K562 (cell line): ENCODE data around the gene APOLD1. TPM values are rescaled to one million over a fixed set of nuclear protein-coding genes. Genes with fewer than 3 reads are reported as not detected.
A peak's percentile ranks its signal among the peaks of the same experiment; 100 is the strongest.

Source experiments
- ATAC-seq: fragments of 200-7000 bp; cut with Tn5 transposase; 3 replicates; pipeline ENCODE4 v1.9.1; 2020; ENCODE audit warnings: moderate library complexity
- BruUV-seq: library from RNA; stranded (reverse); fragments of 400-500 nt; replicated peaks from 2 replicates; lab custom pipeline; 2021; lab: Mats Ljungman, UMichigan
- CTCF ChIA-PET: fragments of 300-600 bp; formaldehyde crosslinking; extraction: SDS; loops from one replicate; lab custom pipeline; 2021; ENCODE audit warnings: low intra/inter-chr PET ratio; lab: Yijun Ruan, JAX
- POLR2A ChIA-PET: fragments of 300-600, 350-650 bp; sonication (Branson Sonifier 250); formaldehyde crosslinking; extraction: SDS; loops from one replicate; lab custom pipeline; 2021; ENCODE audit warnings: antibody characterized with exemption, inconsistent platforms; lab: Yijun Ruan, JAX
- DNase-seq, 4 experiments: peaks; one replicate each; pipeline versions ENCODE4 v3.0.0 to v3.0.0-alpha.2; 2011 to 2018; ENCODE audit warnings: low spot score in 3 of 4, mixed read lengths in 3 of 4; ENCODE audit errors: extremely low read depth in 1 of 4
- FAIRE-seq: peaks from 2 replicates; lab custom pipeline; 2011; peaks lifted over from hg19 to GRCh38; lab: Jason Lieb, UNC
- H2AFZ ChIP-seq: 2 replicates; pipeline ENCODE4 v1.6.0; 2011; ENCODE audit warnings: low read depth, low read length, control low read depth, inconsistent platforms
- H3K27ac ChIP-seq: fragments of 200-600 bp; 3 replicates; pipeline ENCODE4 v1.8.0; 2011; ENCODE audit warnings: low read depth, mild to moderate bottlenecking, control low read depth, inconsistent platforms, low read length, moderate library complexity, mixed read lengths; ENCODE audit errors: extremely low read depth
- H3K27me3 ChIP-seq, 2 experiments: fragments of 300-600 bp in 1 of 2; 2 replicates in 1 of 2; 3 replicates in 1 of 2; pipeline versions ENCODE4 v1.6.0 to v1.8.0; 2011; ENCODE audit warnings: inconsistent platforms in 2 of 2, low read length in 2 of 2, mild to moderate bottlenecking in 1 of 2, mixed read lengths in 1 of 2, moderate library complexity in 1 of 2; ENCODE audit not compliant: control insufficient read depth in 2 of 2, insufficient read depth in 2 of 2
- H3K36me3 ChIP-seq: fragments of 300-600 bp; 3 replicates; pipeline ENCODE4 v1.8.0; 2011; ENCODE audit warnings: mild to moderate bottlenecking, low read length, inconsistent platforms; ENCODE audit not compliant: control insufficient read depth, insufficient read depth
- H3K4me1 ChIP-seq, 2 experiments: fragments of 200-600 bp in 1 of 2; replicated peaks in 1 of 2; 2 replicates in 1 of 2; 3 replicates in 1 of 2; pipeline versions ENCODE4 v1.5.1 to v1.8.0; 2011; ENCODE audit warnings: inconsistent platforms in 2 of 2, low read length in 2 of 2, mild to moderate bottlenecking in 1 of 2, mixed read lengths in 1 of 2, moderate library complexity in 1 of 2; ENCODE audit not compliant: control insufficient read depth in 2 of 2, insufficient read depth in 2 of 2
- H3K4me2 ChIP-seq: 2 replicates; pipeline ENCODE4 v1.6.1; 2011; ENCODE audit warnings: low read length, control low read depth, inconsistent platforms, mixed read lengths; ENCODE audit not compliant: insufficient read depth
- H3K4me3 ChIP-seq: fragments of 200-600 bp; sonication (generic), shearing (Covaris generic); 2 replicates; pipeline ENCODE4 v1.5.1; 2016; ENCODE audit warnings: control low read depth, inconsistent platforms
- H3K79me2 ChIP-seq: fragments of 200-600 bp; 3 replicates; pipeline ENCODE4 v1.8.0; 2011; ENCODE audit warnings: low read length, inconsistent platforms; ENCODE audit not compliant: control insufficient read depth, insufficient read depth
- H3K9ac ChIP-seq, 2 experiments: 2 replicates each; pipeline versions ENCODE4 v1.6.0 to v1.6.1; 2011; ENCODE audit warnings: low read depth in 2 of 2, low read length in 2 of 2, control low read depth in 1 of 2, inconsistent platforms in 1 of 2, mild to moderate bottlenecking in 1 of 2, mixed read lengths in 1 of 2; ENCODE audit not compliant: insufficient read depth in 1 of 2
- H3K9me1 ChIP-seq: one replicate; pipeline ENCODE4 v1.6.0; 2011; ENCODE audit warnings: inconsistent platforms, mild to moderate bottlenecking, low read length, moderate library complexity; ENCODE audit not compliant: control insufficient read depth, insufficient read depth
- H3K9me3 ChIP-seq: replicated peaks from 2 replicates; pipeline ENCODE4 v1.5.1; 2011; ENCODE audit warnings: low read depth, low read length, inconsistent platforms; ENCODE audit not compliant: control insufficient read depth, insufficient read depth
- H4K20me1 ChIP-seq: replicated peaks from 2 replicates; pipeline ENCODE4 v1.6.1; 2011; ENCODE audit warnings: low read length, inconsistent platforms, mixed read lengths; ENCODE audit not compliant: control insufficient read depth, insufficient read depth
- C11orf30 ChIP-seq: fragments of 450-650 bp; IDR thresholded peaks from 2 replicates; pipeline ENCODE4 v1.6.1; 2016; ENCODE audit warnings: low read depth, mild to moderate bottlenecking
- EWSR1 ChIP-seq: fragments of 450-650 bp; IDR thresholded peaks from 2 replicates; pipeline ENCODE4 v1.6.1; 2018; ENCODE audit warnings: borderline replicate concordance, mild to moderate bottlenecking, low read depth, moderate library complexity; ENCODE audit not compliant: partially characterized antibody
- EZH2 ChIP-seq: IDR thresholded peaks from 2 replicates; pipeline ENCODE4 v1.6.1; 2012; ENCODE audit warnings: low read depth, mild to moderate bottlenecking, inconsistent platforms, low read length, borderline replicate concordance
- MAFF ChIP-seq: IDR thresholded peaks from 2 replicates; pipeline ENCODE4 v1.6.1; 2012; ENCODE audit warnings: low read length, improper control_type of control experiment
- MAFG ChIP-seq: fragments of 450-650 bp; conservative IDR thresholded peaks from 2 replicates; pipeline ENCODE4 v1.6.1; 2016; ENCODE audit warnings: missing genetic modification characterization, missing compliant biosample characterization
- RAD21 ChIP-seq, 2 experiments: fragments of 250-450 bp in 1 of 2; fragments of 450-650 bp in 1 of 2; sonication (Bioruptor Pico) in 1 of 2; formaldehyde crosslinking in 1 of 2; IDR thresholded peaks in 1 of 2; conservative IDR thresholded peaks in 1 of 2; 2 replicates each; pipeline versions ENCODE4 v1.4.0 to v1.8.0; 2020 to 2022; ENCODE audit warnings: mild to moderate bottlenecking in 2 of 2, moderate library complexity in 1 of 2
- ZNF384 ChIP-seq: IDR thresholded peaks from 2 replicates; pipeline ENCODE4 v1.6.1; 2012; ENCODE audit warnings: low read depth, low read length, improper control_type of control experiment
- WGBS: fragments of 100-300 bp; shearing (Covaris generic); methylation state at CpG from one replicate; pipeline ENCODE4 v1.1.6; 2016; ENCODE audit warnings: low coverage, mixed read lengths; ENCODE audit not compliant: insufficient coverage; ENCODE audit errors: missing lambda C conversion rate; 5-methylcytosine and 5-hydroxymethylcytosine counted together
- in situ Hi-C: fragments of 300-500 bp; cut with MboI; formaldehyde crosslinking; loops from 4 replicates; pipeline ENCODE4 v1.15.0; 2018; ENCODE audit warnings: inconsistent platforms, mixed read lengths
- intact Hi-C: fragments of 100-400 bp; cut with micrococcal nuclease; formaldehyde crosslinking; loops from 2 replicates; pipeline ENCODE4 v1.14.2; 2022
- polyA plus RNA-seq, 8 experiments: library from polyadenylated mRNA; depleted of rRNA in 4 of 8; stranded (reverse) in 5 of 8; unstranded in 3 of 8; fragments of >200 nt; fragmentation: Nextera tagmentation in 2 of 8; fragmentation: Illumina TruSeq in 1 of 8; extraction: Ambion mirVana in 2 of 8; extraction: Trizol in 1 of 8; gene quantifications; 2 replicates each; pipeline versions ENCODE4 v1.2.1 to v1.2.3, GENCODE V29; 2011 to 2014; ENCODE audit warnings: inconsistent platforms in 1 of 8, missing spikeins in 1 of 8
- total RNA-seq, 7 experiments: library from RNA; depleted of rRNA in 6 of 7; stranded (reverse); fragments of >200 nt in 6 of 7; fragmentation: Illumina TruSeq in 2 of 7; extraction: Trizol in 2 of 7; gene quantifications; 2 replicates each; pipeline versions ENCODE4 v1.2.1 to v1.2.3, GENCODE V29; 2011 to 2021; ENCODE audit warnings: low replicate concordance in 1 of 7
- TF ChIP-seq, protein P1 (sequence below), 2 experiments: fragments of 250-450 bp in 1 of 2; fragments of 450-650 bp in 1 of 2; sonication (Bioruptor Pico) in 1 of 2; IDR thresholded peaks; 2 replicates each; pipeline versions ENCODE4 v1.6.1 to v1.8.0; 2016 to 2021; ENCODE audit warnings: mild to moderate bottlenecking in 2 of 2, moderate library complexity in 2 of 2, missing compliant biosample characterization in 1 of 2, missing genetic modification characterization in 1 of 2
- TF ChIP-seq, protein P2 (sequence below): fragments of 450-650 bp; formaldehyde crosslinking; IDR thresholded peaks from 2 replicates; pipeline ENCODE4 v1.4.0; 2020; ENCODE audit warnings: mild to moderate bottlenecking, moderate library complexity

APOLD1 gene
- total and polyA plus RNA-seq, 9 of the 15 experiments (the other 6 are each of a cell fraction or from before 2014, with no cell fraction given), result 0.28 to 1.1 (median 0.61) TPM

- Histone ChIP-seq H3K9me1 (no peaks in the 10 kb centered on the region), H3K27me3 (no peaks in the 10 kb centered on the region), H3K4me3 (no peak overlapping the region), H3K9ac (peak overlapping the region in 1 of 2 experiments; percentile 10; a peak in 2 of 4 replicates), H3K9me3 (no peaks in the 10 kb centered on the region), H3K27ac (peak overlapping the region; percentile 43; the same call in 1 of the 3 replicates), H3K79me2 (no peaks in the 10 kb centered on the region; the same call in 2 of the 3 replicates), H4K20me1 (no peaks in the 10 kb centered on the region), H2AFZ (peak overlapping the region; percentile 80), H3K36me3 (no peaks in the 10 kb centered on the region; the same call in 2 of the 3 replicates), H3K4me2 (no peak overlapping the region; the same call in 1 of the 2 replicates), H3K4me1 (peaks cover 0 to 21% of the 10 kb centered on the region in 2 experiments; a peak in 3 of 5 replicates)
- DNase-seq, result peak in 3 of 4 experiments; percentile 32 to 43 (median 35)
- FAIRE-seq, result peak; percentile 80
- POLR2A ChIA-PET, result interaction anchor here (0.6 to 2.3 kb wide), 6 partner anchors 10 to 380 kb away, joined by 3 to 11 read pairs (median 4); partner anchors contain the start of genes BORCS5 and GPRC5D
- CTCF ChIA-PET, result no interaction called here
- no TSS peak for BruUV-seq
- WGBS, result 48% methylated on average over 7 of the region's 9 CpGs
- in situ Hi-C loops, result no loop called here
- intact Hi-C loops, result no loop called here
- ATAC-seq, result peak; percentile 78
- TF ChIP-seq C11orf30 (peak; percentile 62), EWSR1 (no peak), MAFF (peak; percentile 34; the same call in 1 of the 2 replicates), ZNF384 (peak; percentile 75), EZH2 (no peak), RAD21 (CRISPR knock-in tag; conservative IDR thresholded peaks at IDR 0.05 in 1 of 2, IDR thresholded peaks at IDR 0.05 in 1 of 2) (peak; percentile 21 to 45; a peak in 3 of 4 replicates), MAFG (tag) (0 out of 2 replicates have a peak, but pooled peaks have one; percentile 14)
- TF ChIP-seq, protein P1, sequence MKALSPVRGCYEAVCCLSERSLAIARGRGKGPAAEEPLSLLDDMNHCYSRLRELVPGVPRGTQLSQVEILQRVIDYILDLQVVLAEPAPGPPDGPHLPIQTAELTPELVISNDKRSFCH (CRISPR knock-in tag; IDR thresholded peaks at IDR 0.05), result no peak
- TF ChIP-seq, protein P1 (tag; IDR thresholded peaks at IDR 0.05), result no peak
- TF ChIP-seq, protein P2, sequence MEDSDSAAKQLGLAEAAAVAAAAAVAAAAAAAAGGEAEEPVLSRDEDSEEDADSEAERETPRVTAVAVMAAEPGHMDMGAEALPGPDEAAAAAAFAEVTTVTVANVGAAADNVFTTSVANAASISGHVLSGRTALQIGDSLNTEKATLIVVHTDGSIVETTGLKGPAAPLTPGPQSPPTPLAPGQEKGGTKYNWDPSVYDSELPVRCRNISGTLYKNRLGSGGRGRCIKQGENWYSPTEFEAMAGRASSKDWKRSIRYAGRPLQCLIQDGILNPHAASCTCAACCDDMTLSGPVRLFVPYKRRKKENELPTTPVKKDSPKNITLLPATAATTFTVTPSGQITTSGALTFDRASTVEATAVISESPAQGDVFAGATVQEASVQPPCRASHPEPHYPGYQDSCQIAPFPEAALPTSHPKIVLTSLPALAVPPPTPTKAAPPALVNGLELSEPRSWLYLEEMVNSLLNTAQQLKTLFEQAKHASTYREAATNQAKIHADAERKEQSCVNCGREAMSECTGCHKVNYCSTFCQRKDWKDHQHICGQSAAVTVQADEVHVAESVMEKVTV (CRISPR knock-in tag), result no peak
Observed at GRCh38 chr12:12736759-12737676, 48.4 kb upstream of the APOLD1 start.
